ENCODE results near the gene LIN7A. TPM values are rescaled to one million over a fixed set of nuclear protein-coding genes. Genes with fewer than 3 reads are reported as not detected.

Gene LIN7A
- total RNA-seq, 4 donors from 2014 or later, result 7.4 to 31.0 (median 9.0) TPM

DNA sequence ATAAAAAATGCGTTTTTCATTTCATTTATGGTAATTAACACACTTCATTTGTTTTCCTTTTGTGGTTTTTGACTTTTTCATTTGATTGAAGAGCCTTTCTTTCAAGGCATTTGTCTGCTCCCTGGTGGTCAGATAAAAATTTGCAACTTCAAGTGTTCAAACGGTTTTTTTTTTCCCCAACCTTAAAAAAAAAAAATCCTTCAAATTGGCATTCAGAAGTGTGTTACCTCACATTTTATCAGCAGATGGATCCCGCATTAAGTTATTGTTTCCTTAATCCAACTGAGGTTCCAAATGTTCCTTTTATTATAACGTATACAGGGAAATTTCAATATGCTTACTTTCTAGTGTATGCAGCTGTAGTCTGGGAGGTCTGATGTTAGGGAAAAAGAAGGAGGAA lies 173.9 kb downstream of the LIN7A start:
- Histone ChIP-seq H3K27me3 (no peaks in the 10 kb centered on the region), H3K36me3 (no peaks in the 10 kb centered on the region), H3K9me3 (no peaks in the 10 kb centered on the region), H3K4me1 (no peaks in the 10 kb centered on the region), H3K27ac (no peak overlapping the region), H3K4me3 (no peak overlapping the region)
- TF ChIP-seq POLR2AphosphoS5 (IDR thresholded peaks at IDR 0.05) (no peak), EP300 (IDR thresholded peaks at IDR 0.05; ENCODE audit: low read depth) (no peak), POLR2A (IDR thresholded peaks at IDR 0.05) (no peak), CTCF (IDR thresholded peaks at IDR 0.05) (peak; percentile 15 to 45 (median 40))
- in situ Hi-C loops (cut with MboI; ENCODE audit: low pct_ligation_motif_present in 1 of 4, low pct_unique_long_range_greater_than_20kb in 1 of 4, low sequenced_read_pairs in 3 of 4), result no loop called here
- intact Hi-C loops (cut with DNase I; ENCODE audit: low total_unique reads), result no loop called here
- no peak for DNase-seq
- WGBS, 2 donors (ENCODE audit: low coverage in 1 of 2), result 10 to 15% methylated on average over 3 to 4 of the region's 4 CpGs

DNA sequence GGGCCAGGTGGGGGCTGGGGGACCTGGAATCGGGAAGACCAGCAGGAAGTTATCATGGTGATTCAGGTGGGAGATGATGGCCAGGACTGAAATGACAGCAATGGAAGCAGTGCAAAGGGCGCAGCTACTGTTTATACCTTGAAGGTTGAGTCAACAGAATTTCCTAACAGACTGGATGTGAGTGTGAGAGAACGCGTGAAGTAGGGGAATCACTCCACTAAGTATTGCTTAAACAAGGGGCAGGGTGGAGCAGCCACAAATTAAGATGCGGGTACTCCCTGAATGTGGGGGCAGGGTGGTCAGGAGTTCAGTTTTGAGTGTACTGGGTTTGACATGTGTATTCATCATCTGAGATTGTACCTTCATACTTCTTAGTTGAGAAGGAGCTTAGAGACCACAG lies 175.9 kb downstream of the LIN7A start:
- intact Hi-C loops (cut with DNase I; ENCODE audit: low total_unique reads), result no loop called here
- H3K27me3 ChIP-seq, result no peaks in the 10 kb centered on the region
- H3K36me3 ChIP-seq, result no peaks in the 10 kb centered on the region
- H3K9me3 ChIP-seq, result no peaks in the 10 kb centered on the region
- TF ChIP-seq CTCF (IDR thresholded peaks at IDR 0.05) (no peak), POLR2A (IDR thresholded peaks at IDR 0.05) (no peak), POLR2AphosphoS5 (IDR thresholded peaks at IDR 0.05) (no peak), EP300 (IDR thresholded peaks at IDR 0.05; ENCODE audit: low read depth) (no peak)
- no peaks in the 10 kb centered on the region for H3K4me1 ChIP-seq
- in situ Hi-C loops (cut with MboI; ENCODE audit: low pct_ligation_motif_present in 1 of 4, low pct_unique_long_range_greater_than_20kb in 1 of 4, low sequenced_read_pairs in 3 of 4), result no loop called here
- WGBS, 2 donors (ENCODE audit: low coverage in 1 of 2), result 53% methylated on average over 5 of the region's 5 CpGs
- DNase-seq, result no peak
- H3K27ac ChIP-seq, result no peak overlapping the region
- H3K4me3 ChIP-seq, result no peak overlapping the region

DNA sequence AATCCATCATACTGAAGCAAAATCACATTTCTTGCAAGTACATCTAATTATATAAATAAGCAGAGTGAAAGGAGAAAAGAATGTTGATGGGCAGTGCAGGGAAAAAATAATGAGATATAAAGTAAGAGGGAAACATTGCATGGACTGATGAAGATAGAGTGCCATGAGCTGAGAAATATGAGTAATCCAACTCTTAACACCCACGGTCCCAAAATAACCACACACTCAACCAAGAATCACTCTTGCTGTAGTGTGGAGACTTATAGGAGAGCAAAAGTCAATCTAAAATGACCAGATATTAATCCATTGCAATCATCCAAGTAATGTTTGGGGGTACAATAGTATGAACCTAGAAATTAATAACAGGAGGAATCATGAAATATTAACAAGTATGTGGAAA lies 180.9 kb downstream of the LIN7A start:
- in situ Hi-C loops (cut with MboI; ENCODE audit: low pct_ligation_motif_present in 1 of 4, low pct_unique_long_range_greater_than_20kb in 1 of 4, low sequenced_read_pairs in 3 of 4) (no loop called here), intact Hi-C loops (cut with DNase I; ENCODE audit: low total_unique reads) (no loop called here)
- no peak for DNase-seq
- Histone ChIP-seq H3K4me1 (no peaks in the 10 kb centered on the region), H3K27me3 (no peaks in the 10 kb centered on the region), H3K27ac (no peak overlapping the region), H3K9me3 (no peaks in the 10 kb centered on the region), H3K4me3 (no peak overlapping the region), H3K36me3 (no peaks in the 10 kb centered on the region)
- no peak for TF ChIP-seq EP300 (IDR thresholded peaks at IDR 0.05; ENCODE audit: low read depth)
- 69 to 83% methylated on average over 1 of the region's 1 CpG for WGBS, 2 donors (ENCODE audit: low coverage in 1 of 2)

- Histone ChIP-seq H3K4me3 (no peak overlapping the region), H3K36me3 (no peaks in the 10 kb centered on the region), H3K4me1 (no peaks in the 10 kb centered on the region), H3K27ac (no peak overlapping the region), H3K27me3 (no peaks in the 10 kb centered on the region), H3K9me3 (no peaks in the 10 kb centered on the region)
- in situ Hi-C loops (cut with MboI; ENCODE audit: low pct_ligation_motif_present in 1 of 4, low pct_unique_long_range_greater_than_20kb in 1 of 4, low sequenced_read_pairs in 3 of 4), result no loop called here
- 73 to 81% methylated on average over 1 to 3 of the region's 3 CpGs for WGBS, 2 donors (ENCODE audit: low coverage in 1 of 2)
- TF ChIP-seq POLR2AphosphoS5 (IDR thresholded peaks at IDR 0.05) (no peak), POLR2A (IDR thresholded peaks at IDR 0.05) (no peak), CTCF (IDR thresholded peaks at IDR 0.05) (no peak), EP300 (IDR thresholded peaks at IDR 0.05; ENCODE audit: low read depth) (no peak)
- no peak for DNase-seq
- intact Hi-C loops (cut with DNase I; ENCODE audit: low total_unique reads), result no loop called here
Measured at GRCh38 chr12:80754274-80754673, 183.5 kb downstream of the LIN7A start.

DNA sequence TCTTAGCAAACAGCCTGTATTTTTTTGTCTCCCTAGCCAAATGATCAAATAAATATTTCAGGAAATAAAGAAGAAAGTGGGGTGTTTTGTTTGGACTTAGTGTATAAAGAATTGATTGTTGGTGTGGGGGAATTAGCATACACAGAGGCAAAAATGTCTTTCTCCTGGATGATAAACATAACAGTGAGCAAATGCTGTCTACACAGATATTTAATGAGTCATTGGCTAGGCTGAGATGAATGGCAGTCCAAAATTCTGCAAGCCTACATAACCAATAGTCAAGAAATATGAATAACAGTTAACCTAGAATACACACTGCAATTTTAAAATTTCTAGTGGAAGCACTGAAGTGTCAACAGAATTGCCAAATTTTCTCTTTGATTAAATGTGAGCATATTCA lies 185.3 kb downstream of the LIN7A start:
- Histone ChIP-seq H3K4me3 (no peak overlapping the region), H3K4me1 (no peaks in the 10 kb centered on the region), H3K9me3 (no peaks in the 10 kb centered on the region), H3K27ac (no peak overlapping the region), H3K27me3 (no peaks in the 10 kb centered on the region), H3K36me3 (no peaks in the 10 kb centered on the region)
- in situ Hi-C loops (cut with MboI; ENCODE audit: low pct_ligation_motif_present in 1 of 4, low pct_unique_long_range_greater_than_20kb in 1 of 4, low sequenced_read_pairs in 3 of 4) (no loop called here), intact Hi-C loops (cut with DNase I; ENCODE audit: low total_unique reads) (no loop called here)
- no peak for DNase-seq
- TF ChIP-seq EP300 (IDR thresholded peaks at IDR 0.05; ENCODE audit: low read depth), result no peak
- no peak for TF ChIP-seq CTCF (IDR thresholded peaks at IDR 0.05)
- no peak for TF ChIP-seq POLR2A (IDR thresholded peaks at IDR 0.05)
- no peak for TF ChIP-seq POLR2AphosphoS5 (IDR thresholded peaks at IDR 0.05)

Measured in transverse colon (tissue), 4 donors.